Jurkat, Clone E6-1 (cell line): Measurements from ENCODE around the gene SETD1B.
"Not testable (repeated sequence)": the region's sequence is repeated elsewhere in the genome, so short reads cannot be mapped to it uniquely, and the experiment has no call there.

ENCODE experiments used
- DNase-seq: peaks from one replicate; pipeline ENCODE4 v3.0.0-alpha.2; 2011; ENCODE audit warnings: low read depth, low spot score
- H3K4me3 ChIP-seq: 2 replicates; pipeline ENCODE4 v1.5.1; 2011; ENCODE audit warnings: mild to moderate bottlenecking, low read length, control low read depth, moderate library complexity

Gene SETD1B

DNA sequence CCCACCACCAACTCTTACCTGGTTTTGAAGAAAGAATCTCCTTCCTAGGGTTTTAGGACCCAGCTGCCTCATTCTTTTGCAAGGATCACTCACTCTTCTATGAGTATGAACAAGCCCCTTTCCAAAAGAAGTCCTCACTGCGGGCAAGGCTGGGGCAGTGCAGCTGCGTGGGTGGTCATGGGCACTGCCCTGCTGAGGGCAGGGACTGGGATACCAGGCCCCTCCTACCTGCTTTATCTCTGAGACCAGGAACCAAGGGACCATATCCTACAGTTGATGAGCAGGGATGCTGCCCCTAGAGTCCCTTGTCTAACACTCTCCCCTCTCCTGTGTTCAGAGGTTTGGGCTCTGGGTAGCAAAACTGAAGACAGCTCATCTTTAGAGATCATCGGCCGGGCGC, 34.3 kb downstream of the SETD1B start:
- H3K4me3 ChIP-seq = no peak overlapping the region
- DNase-seq = no peak

DNA sequence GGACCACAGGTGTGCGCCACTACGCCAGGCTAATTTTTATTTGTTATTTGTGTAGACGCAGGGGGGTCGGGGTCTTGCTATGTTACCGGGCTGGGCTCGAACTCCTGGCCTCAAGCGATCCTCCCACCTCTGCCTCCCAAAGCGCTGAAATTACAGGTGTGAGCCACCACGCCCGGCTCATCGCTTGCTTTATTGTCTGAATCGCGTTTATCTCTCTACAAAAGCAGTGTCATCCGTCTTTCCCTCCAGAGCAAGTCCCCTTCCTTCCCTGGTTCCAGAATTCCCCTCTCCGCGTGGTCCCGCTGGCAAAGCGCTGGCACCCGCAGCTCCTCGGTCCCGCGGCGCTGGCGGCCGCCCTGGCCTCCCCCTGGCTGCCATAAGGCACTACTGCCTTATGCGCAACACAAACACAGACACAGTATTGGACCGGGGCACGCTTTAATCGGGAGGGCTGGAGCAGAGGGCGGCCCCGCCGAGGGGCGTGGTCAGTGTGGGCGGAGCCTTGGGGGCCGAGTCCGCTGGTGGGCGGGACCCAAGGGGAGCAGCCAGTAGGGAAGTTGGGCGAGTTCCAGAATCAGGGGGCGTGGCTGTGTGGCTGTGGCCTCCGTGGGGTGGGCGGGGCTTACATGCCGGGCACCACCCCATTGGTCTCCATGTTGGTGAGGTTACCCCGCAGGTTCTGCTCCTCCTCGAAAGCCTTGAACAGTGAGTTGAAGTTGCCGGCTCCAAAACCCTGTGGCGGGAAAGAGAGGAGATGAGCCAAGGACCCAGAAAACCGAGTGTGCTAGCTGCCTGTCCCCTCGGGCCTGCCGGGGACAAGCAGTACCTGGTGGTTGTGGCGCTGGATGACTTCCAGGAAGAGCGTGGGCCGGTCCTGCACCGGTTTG, 35.5 kb downstream of the SETD1B start:
- H3K4me3 ChIP-seq = peak overlapping the region; percentile 82
- peak; percentile 94 for DNase-seq

DNA sequence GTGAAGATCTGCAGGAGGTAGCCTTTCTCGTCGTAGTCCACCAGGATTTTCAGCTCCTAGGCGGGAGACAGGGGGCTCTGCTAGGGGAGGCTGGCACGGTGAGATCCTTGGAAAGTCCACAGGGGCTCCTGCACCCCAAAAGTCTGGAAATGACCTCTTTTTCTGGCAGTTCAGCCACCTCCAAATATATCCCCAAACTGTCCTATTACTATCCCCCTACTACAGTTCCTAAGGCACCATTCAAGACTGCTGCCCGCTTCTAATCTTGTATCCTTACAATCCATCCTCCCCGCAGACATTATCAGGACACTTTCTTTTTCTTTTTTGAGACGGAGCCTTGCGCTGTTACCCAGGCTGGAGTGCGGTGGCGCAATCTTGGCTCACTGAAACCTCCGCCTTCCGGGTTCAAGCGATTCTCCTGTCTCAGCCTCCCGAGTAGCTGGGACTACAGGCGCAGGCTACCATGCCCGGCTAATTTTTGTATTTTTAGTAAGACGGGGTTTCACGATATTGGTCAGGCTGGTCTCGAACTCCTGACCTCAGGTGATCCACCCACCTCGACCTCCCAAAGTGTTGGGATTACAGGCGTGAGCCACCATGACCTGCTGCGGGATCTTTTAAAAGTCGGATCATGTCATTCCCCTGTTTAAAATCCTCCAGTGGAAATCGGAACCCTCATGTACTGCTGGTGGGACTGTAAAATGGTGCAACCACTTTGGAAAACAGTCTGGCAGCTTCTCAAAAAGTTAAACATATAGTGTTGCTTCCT, 36.4 kb downstream of the SETD1B start:
- H3K4me3 ChIP-seq = peak overlapping the region; percentile 82
- no peak for DNase-seq

DNA sequence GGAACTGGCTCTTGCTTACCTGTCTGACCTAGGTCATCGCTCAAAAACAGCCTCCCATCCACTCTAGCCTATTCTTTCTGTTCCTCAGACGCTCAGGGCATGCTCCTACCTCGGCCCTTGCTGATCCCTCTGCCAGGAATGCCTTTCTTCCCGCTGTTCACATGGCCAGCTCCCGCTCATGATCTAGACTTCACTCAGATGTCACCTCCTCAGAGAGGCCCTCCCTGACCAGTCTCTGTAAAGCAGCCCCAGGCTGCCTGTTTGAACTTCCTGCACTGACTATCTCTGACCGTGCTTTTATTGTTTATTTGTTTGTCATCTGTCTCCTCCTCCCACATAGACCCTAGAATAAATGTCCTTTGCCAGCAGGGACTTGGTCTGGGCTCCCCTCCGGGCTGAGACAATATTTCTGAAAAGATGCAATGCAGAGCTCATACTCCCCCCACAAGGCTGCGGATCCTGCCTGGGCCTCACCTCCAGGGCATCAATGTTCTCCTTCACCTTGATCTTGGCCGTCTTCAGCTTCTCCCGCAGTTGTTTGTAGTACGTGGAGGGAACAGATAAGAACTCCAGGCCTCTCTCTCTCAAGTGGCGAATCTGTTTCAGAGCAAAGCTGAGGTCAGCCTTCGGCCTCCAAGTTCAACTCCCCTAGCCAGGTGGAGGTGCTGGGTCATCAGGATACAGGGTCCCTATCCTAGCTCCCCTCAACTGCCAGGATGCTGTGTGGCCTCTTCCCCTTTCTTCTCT, 39.6 kb downstream of the SETD1B start:
- no peak overlapping the region for H3K4me3 ChIP-seq
- no peak for DNase-seq

DNA sequence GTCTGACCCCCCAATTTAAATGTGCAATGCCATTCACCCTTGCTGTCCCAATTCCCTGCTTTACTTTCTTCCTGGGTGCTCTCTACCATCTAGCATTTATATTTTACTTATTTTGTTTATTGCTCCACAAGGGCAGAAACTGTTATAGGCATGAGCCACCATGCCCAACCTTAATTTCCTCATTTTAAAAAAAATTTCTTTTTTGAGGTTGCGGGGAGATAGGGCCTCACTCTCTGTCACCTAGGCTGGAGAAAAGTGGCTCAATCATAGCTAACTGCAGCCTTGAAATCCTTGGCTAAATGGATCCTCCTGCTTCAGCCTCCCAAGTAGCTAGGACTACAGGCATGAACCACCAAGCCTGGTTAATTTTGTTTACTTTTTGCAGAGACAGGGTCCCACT, 41.9 kb downstream of the SETD1B start:
- no peak for DNase-seq
- H3K4me3 ChIP-seq = no peak overlapping the region

DNA sequence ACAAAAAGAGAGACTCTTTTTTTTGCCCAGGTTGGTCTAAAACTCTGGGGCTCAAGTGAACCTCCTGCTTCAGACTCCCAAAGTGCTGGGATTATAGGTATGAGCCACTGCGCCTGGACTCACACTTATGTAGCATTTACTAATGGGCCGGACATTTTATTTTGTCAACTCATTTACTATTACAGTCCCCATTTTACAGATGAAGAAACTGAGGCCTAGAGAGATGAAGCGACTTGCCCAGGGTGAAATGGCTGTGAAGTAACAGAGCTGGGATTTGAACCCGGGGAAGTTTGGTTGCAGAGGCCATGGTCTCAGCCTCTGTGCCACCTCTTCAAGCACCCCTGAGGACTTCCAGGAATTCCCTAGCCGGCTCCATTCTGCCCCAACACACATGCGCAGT, 45.4 kb downstream of the SETD1B start:
- H3K4me3 ChIP-seq = no peak overlapping the region
- no peak for DNase-seq

DNA sequence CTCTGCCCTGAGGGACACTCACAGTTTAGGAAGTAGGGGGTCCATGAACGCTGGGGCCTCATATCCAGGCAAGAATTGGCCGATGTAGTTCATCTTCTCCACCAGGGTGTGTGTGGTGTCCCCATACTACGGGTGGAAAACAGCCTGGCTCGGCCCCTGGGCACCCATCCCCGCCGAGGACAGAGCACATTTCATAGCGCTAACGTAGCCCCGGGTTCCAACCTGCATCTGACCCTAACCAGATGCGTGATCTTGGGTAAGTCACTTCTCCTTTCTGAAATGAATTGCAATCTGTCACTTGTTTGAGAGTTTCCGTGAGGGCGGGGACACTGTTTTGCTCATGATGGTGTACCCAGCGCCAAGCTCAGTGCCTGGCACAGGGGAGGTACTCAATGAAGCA, 45.9 kb downstream of the SETD1B start:
- no peak overlapping the region for H3K4me3 ChIP-seq
- DNase-seq = no peak

DNA sequence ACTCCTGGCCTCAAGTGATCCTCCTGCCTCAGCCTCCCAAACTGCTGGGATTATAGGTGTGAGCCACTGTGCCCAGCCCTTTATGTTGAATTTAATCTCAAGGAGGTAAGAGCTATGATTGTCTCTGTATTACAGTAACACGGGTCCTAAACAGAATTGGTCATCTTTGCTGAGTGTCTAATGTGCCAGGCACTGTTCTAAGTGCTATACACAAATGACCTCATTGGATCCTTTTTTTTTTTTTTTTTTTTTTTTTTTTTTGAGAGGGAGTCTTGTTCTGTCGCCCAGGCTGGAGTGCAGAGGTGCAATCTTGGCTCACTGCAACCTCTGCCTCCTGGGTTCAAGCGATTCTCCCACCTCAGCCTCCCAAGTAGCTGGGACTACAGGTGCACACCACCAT, 48.6 kb downstream of the SETD1B start:
- not testable (repeated sequence) for H3K4me3 ChIP-seq, DNase-seq

DNA sequence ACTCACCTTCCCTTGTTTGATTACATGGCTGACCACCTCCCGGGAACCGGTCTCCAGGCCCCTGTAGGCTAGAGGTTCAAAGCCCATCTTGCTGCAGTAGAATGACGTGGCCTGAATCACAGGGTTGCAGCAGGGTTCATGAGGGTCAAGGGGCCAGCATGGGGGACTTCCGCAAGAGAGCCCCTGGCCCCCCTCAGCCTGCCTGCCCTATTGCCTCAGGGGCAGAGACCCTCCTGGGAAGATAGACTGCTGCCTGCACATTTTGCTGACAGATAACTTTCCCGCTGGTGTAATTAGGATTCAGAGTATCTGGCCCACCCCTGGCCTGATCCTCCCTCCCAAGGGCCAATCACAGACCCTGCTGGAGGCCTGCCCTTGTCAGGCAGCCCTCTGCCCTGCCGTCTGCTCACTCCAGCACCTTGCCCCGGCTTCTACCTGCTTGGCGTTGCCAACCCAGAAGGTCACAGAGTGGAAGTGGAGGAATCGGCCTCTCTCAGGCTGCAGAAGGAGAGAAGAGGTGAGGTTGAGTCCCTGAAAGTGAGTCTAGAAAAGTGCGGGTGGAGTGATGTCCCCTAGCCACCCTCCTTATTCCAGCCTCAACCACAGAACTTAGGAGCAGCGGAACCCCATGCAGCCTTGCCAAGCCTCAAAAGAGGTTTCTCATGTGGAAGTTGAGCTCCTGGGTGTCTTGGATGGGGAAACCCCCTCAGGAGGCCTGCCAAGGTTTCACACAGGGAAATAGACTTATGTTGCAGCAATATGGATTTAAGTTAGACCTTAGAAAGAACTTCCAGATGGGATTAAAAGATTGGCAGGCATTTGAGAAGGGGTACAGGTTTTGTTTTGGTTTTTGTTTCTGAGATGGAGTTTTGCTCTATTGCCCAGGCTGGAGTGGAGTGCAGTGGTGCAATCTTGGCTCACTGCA, 53.8 kb downstream of the SETD1B start:
- DNase-seq = no peak

DNA sequence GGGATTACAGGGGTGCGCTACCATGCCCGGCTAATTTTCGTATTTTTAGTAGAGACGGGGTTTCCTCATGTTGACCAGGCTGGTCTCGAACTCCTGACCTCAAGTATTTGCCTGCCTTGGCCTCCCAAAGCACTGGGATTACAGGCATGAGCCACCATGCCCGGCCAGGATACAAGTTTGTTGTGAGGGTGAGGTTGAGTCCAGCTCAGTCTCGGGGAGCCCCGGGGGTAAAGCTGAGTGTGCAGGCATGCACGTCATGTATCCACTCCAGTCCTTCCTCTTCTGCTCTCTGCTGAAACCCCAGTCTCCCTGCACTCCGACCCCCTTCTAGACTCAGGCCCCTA, 54.5 kb downstream of the SETD1B start:
- no peak overlapping the region for H3K4me3 ChIP-seq
- no peak for DNase-seq

More for the DNA sequence above, 53.8 kb downstream of the SETD1B start:
- H3K4me3 ChIP-seq = no peak overlapping the region

DNA sequence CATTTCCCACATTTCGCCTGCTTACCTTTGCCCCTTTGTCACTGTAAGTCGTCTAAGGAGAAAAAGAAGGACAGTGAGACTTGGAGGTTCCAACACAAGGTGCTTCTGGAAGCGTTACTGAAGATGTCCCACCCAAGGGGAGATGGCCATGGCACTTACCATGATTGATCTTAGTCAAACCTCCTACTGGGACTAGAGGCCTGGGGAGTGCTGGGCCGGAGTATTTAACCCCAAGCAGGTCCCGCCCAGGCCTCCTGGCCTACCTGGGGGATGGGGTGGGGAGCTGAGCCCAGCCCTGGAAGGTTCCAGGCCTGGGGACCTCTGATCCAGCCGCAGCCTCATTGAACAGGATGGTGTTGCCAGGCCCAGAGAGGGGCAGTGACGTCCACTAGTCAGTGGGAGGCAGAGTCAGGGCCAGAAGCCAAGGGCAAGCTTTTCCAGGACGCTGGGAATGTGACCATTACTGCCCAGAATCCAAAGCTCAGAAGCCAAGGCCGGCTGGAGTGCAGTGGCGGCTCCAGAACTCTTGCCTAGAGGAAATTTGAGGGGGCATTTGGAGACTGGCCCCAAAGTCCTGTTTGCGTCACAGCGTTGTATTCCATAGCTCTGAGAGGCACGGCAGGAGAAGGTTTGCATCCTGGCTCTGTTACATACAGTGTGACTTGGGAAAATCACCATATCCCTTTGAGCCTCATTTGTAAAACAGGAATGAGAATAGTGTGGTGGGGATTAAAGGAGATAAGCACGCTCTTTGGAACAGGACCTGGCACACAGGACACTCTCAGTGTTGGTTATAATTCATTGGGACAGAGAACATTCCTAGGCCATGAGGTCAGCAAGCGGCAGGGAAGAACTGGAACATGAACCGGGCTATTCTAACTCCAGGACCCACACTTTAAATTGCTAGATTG, 55.1 kb downstream of the SETD1B start, which contains the start of gene HPD:
TSS of gene HPD (minus strand) at position 198 of the 911 bp plus-strand sequence. CDS start at position 162, 36 bp downstream.
- no peak for DNase-seq
- no peak within 1 kb of the TSS for H3K4me3 ChIP-seq

DNA sequence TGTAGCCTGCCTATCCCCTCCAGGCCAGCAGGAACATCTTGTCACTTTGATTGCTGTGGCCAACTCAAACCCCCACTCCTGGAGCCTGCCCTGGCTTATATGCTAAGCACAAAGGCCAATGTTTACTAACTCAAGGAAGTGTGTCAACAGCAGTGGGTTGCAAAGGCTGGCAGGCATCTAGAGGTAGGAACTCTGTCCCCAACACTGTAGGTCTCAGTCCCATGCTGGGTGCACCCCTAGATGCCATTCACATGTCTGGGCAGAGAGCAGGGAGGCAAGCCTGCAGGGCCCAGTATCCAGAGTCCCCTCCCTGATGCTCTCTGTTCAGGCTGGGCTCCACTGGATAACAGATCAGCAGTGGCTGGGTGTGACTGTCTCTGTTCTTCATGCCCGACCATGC, 56.4 kb downstream of the SETD1B start:
- H3K4me3 ChIP-seq = no peak overlapping the region
- DNase-seq = no peak

DNA sequence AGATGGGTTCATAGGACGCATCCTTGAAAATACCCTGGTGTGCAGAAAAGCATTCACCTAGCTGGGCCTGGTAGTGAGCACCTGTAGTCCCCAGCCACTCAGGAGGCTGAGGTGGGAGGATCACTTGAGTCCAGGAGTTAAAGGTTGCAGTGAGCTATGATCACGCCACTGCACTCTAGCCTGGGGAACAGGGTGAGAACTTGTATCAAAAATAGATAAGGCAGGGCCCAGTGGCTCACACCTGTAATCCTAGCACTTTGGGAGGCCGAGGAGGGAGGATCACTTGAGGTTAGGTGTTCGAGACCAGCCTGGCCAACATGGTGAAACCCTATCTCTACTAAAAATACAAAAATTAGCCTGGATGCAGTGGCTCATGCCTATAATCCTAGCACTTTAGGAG, 56.9 kb downstream of the SETD1B start:
- not testable (repeated sequence) for DNase-seq

DNA sequence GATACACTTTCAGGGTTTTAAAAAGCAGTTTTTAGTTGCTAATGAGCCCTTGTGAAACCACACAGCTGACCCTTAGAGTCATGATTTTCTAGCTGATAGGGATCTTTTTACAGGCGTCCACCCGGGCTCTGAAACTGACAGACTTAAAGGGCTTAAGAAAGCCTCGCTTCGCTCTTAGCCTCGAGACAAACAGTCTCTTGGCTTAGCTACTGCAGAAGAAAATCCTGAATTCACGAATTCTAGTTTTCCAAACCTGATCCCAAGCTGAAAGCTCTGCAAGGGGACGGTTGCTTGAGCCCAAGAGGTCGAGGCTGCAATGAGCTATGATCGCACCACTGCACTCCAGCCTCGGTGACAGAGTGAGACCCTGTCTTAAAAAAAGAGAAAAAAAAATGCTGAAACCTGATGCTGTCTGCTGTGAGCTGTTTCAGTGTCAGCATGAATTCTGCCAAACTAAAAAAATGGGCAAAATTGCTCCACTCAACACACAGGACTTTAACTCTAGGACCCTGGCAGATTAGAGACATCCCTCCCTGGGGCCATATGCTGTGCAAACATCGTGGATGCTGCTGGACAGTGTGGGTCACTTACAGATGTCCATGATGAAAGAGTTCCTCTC, 57.9 kb downstream of the SETD1B start:
- no peak overlapping the region for H3K4me3 ChIP-seq
- no peak for DNase-seq

More for the DNA sequence above, 56.9 kb downstream of the SETD1B start:
- H3K4me3 ChIP-seq = not testable (repeated sequence)

DNA sequence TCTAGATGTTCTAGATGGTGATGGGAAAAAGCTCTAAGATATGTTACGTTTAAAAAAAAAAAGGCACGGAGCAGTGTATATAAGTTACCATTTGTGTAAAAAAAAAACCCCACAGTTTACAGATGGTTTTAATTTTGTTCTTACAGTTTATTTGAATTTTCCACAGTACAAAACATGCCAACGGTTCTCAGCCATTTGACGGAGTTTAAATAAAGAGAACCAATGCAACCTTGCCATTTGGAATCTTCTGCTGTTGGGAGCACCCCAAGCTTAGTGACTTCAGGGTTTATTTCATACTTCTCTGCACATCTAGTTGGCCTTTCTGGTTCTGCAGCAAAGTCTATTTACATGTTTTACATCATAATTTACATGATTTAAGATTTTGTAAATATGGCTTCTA, 62.5 kb downstream of the SETD1B start:
- no peak for DNase-seq
- H3K4me3 ChIP-seq = no peak overlapping the region

DNA sequence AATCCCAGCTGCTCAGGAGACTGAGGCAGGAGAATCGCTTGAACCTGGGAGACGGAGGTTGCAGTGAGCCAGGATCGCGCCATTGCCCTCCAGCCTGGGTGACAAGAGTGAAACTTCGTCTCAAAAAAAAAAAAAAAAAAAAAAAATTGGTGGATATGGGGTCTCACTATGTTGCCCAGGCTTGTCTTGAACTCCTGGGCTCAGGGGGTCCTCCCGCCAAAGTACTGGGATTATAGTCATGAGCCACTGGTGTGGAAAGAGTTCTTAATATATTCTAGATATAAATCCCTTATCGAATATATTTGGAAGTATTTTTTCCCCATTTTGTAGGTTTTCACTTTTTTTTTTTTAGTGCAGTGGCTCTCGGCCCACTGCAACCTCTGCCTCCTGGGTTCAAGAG, 65.4 kb downstream of the SETD1B start:
- H3K4me3 ChIP-seq, DNase-seq: not testable (repeated sequence)

DNA sequence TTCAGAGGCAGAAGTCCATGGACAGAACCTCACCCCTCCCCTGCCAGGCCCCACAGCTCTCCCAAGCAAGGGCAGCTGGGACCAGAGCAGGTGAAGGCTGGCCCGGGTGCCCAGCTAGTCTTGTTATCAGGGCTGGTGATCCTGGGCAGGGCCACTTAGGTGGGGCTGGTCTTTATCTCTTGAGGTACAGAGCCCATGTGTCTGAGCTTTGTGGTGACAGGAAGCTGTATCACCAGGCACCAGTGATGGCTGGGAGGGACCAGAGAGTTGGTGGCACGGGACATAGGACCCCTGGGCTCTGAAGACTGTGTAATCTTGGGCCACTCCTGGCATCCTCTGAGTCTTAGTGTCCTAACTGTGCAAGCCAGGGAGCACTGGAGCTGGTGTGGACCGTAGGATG, 67.7 kb downstream of the SETD1B start:
- no peak for DNase-seq
- no peak overlapping the region for H3K4me3 ChIP-seq
